ENCODE results near the gene IFI44L.

DNA sequence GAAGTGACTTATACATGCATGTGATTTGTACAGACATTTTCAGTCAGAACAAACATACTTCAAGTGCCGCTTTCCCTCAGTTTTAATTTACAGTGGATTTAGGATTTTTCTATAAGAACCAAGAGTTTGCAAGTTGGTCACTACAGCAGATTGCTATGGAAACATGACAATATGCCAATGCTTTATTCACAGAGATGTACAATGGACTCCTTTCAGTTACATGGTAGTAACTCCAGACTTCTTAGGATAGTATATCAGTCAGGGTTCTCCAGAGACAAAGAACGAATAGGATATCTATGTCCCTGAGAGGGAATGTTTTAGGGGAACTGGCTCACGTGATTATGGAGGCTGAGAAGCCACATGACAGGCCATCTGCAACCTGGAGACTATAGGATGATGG, 56.7 kb downstream of the IFI44L start:
- TF ChIP-seq, protein P1, sequence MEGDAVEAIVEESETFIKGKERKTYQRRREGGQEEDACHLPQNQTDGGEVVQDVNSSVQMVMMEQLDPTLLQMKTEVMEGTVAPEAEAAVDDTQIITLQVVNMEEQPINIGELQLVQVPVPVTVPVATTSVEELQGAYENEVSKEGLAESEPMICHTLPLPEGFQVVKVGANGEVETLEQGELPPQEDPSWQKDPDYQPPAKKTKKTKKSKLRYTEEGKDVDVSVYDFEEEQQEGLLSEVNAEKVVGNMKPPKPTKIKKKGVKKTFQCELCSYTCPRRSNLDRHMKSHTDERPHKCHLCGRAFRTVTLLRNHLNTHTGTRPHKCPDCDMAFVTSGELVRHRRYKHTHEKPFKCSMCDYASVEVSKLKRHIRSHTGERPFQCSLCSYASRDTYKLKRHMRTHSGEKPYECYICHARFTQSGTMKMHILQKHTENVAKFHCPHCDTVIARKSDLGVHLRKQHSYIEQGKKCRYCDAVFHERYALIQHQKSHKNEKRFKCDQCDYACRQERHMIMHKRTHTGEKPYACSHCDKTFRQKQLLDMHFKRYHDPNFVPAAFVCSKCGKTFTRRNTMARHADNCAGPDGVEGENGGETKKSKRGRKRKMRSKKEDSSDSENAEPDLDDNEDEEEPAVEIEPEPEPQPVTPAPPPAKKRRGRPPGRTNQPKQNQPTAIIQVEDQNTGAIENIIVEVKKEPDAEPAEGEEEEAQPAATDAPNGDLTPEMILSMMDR (IDR thresholded peaks at IDR 0.05; ENCODE audit: borderline replicate concordance, extremely low read depth, low read length, poor library complexity, severe bottlenecking): no peak
- no peak for TF ChIP-seq EZH2 (IDR thresholded peaks at IDR 0.05; ENCODE audit: borderline replicate concordance, low read depth, low read length, severe bottlenecking)

Data from DND-41 (cell line).